GM19099 (cell line): ENCODE measurements around the gene NWD2.

Experiments used
- POLR2A ChIP-seq: IDR thresholded peaks from 3 replicates; pipeline ENCODE4 v1.6.1; 2011; ENCODE audit warnings: low read depth; ENCODE audit not compliant: insufficient read length; ENCODE audit errors: extremely low read depth

Gene NWD2

GRCh38 chr4:37415845-37416369, 171.4 kb downstream of the NWD2 start:
- no peak for TF ChIP-seq POLR2A

- TF ChIP-seq POLR2A: no peak
These were observed 177.1 kb downstream of the NWD2 start for GRCh38 chr4:37421614-37422013.

GRCh38 chr4:37422102-37422501, 177.6 kb downstream of the NWD2 start:
- TF ChIP-seq POLR2A: no peak

- TF ChIP-seq POLR2A: no peak
These were observed 178.1 kb downstream of the NWD2 start for GRCh38 chr4:37422638-37423037.

GRCh38 chr4:37423310-37423709, 178.8 kb downstream of the NWD2 start:
- no peak for TF ChIP-seq POLR2A

- no peak for TF ChIP-seq POLR2A
These were observed 180.2 kb downstream of the NWD2 start for GRCh38 chr4:37424753-37425152.

- TF ChIP-seq POLR2A: no peak
These were observed 181.3 kb downstream of the NWD2 start for GRCh38 chr4:37425857-37426256.

- TF ChIP-seq POLR2A: no peak
These were observed 182.7 kb downstream of the NWD2 start for GRCh38 chr4:37427193-37427592.

- TF ChIP-seq POLR2A: no peak
These were observed 185.4 kb downstream of the NWD2 start for GRCh38 chr4:37429906-37430305.

GRCh38 chr4:37430718-37431416, 186.3 kb downstream of the NWD2 start:
- no peak for TF ChIP-seq POLR2A

GRCh38 chr4:37431417-37431743, 186.8 kb downstream of the NWD2 start:
- no peak for TF ChIP-seq POLR2A

- no peak for TF ChIP-seq POLR2A
These were observed 189.9 kb downstream of the NWD2 start for GRCh38 chr4:37434469-37434868.

GRCh38 chr4:37436546-37436945, 192.0 kb downstream of the NWD2 start:
- TF ChIP-seq POLR2A: no peak

GRCh38 chr4:37437163-37437562, 192.6 kb downstream of the NWD2 start:
- TF ChIP-seq POLR2A: no peak

GRCh38 chr4:37438564-37439279, 194.2 kb downstream of the NWD2 start:
- TF ChIP-seq POLR2A: no peak

GRCh38 chr4:37439809-37440474, 195.4 kb downstream of the NWD2 start:
- TF ChIP-seq POLR2A: no peak
